Right ventricle myocardium superior (tissue), 1 donor: ENCODE data around the gene TUBB4B. TPM values are rescaled to one million over a fixed set of nuclear protein-coding genes. Genes with fewer than 3 reads are reported as not detected.
A peak's percentile ranks its signal among the peaks of the same experiment; 100 is the strongest.
"Not testable (repeated sequence)": the region's sequence is repeated elsewhere in the genome, so short reads cannot be mapped to it uniquely, and the experiment has no call there.

Source experiments
- ATAC-seq: fragments of 200-7000 bp; cut with Tn5 transposase; one replicate; pipeline ENCODE4 v1.9.1; 2020; ENCODE audit warnings: mild to moderate bottlenecking; ENCODE audit not compliant: poor library complexity
- DNase-seq: peaks from one replicate; pipeline ENCODE4 v3.0.0-alpha.2; 2020
- intact Hi-C: fragments of 100-400 bp; cut with DNase I; formaldehyde crosslinking; loops from one replicate; pipeline ENCODE4 v1.11.2; 2022
- total RNA-seq: library from RNA; stranded (reverse); fragmentation: NEBNext Ultra II Directional; extraction: Animal tissue kit (Norgen Biotek cat#: 25700); gene quantifications from one replicate; pipeline ENCODE4 v1.2.1, GENCODE V29; 2021
- donor health status: DM: no; HTN: yes; CAD: no; lungs with severe emphysema.

The TUBB4B gene
- total RNA-seq, 1 donor from 2014 or later: 515 TPM

DNA sequence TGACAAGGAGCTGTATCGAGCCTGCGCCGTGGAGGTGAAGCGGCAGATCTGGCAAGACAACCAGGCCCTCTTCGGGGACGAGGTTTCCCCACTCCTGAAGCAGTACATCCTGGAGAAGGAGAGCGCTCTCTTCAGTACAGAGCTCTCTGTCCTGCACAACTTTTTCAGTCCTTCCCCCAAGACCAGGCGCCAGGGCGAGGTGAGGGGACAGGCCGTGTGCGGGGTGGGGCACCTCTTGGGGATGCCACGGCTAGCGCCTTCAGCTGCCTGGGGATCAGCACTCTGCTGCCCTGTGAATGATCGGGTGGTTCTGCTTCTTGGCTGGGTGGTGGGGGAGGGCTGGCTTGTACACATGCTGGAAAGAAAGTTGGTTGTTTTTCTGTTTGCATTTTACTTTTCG, 15.8 kb downstream of the TUBB4B start:
- ATAC-seq (no peak), DNase-seq (no peak)
- intact Hi-C loops: no loop called here

DNA sequence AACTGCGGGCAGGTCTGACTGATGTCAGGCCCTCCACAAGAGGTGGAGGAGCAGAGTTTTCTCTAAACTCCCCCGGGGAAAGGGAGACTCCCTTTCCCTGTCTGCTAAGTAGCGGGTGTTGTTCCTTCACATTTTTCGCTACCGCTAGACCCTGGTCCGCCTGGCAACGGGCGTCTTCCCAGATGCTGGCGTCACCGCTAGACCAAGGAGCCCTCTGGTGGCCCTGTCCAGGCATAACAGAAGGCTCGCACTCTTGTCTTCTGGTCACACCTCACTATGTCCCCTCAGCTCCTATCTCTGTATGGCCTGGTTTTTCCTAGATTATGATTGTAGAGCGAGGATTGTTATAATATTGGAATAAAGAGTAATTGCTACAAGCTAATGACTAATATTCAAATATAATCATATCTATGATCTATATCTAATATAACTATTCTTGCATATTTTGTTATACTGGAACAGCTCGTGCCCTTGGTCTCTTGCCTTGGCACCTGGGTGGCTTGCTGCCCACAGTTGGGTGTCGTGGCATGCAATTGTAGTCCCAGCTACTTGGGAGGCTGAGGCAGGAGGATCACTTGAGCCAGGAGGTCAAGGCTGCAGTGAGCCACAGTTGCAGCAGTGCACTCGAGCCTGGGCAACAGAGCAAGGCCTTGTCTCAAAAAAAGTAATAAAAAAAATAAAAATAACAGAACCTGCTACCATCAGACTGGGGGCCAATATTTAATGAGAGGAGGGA, 21.3 kb downstream of the TUBB4B start:
- ATAC-seq, intact Hi-C loops, DNase-seq: not testable (repeated sequence)

DNA sequence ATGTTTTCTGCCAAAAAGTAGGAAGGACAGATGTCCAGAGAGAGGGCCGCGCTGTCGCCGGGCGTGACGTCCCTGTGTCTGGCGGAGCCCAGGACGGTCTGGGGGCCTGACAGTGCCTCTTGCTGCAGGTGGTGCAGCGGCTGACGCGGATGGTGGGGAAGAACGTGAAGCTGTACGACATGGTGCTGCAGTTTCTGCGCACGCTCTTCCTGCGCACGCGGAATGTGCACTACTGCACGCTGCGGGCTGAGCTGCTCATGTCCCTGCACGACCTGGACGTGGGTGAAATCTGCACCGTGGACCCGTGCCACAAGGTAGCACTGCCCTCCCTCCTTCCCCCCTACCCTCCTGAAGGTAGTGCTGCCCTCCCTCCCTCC, 21.8 kb downstream of the TUBB4B start:
- ATAC-seq: no peak
- DNase-seq: no peak

DNA sequence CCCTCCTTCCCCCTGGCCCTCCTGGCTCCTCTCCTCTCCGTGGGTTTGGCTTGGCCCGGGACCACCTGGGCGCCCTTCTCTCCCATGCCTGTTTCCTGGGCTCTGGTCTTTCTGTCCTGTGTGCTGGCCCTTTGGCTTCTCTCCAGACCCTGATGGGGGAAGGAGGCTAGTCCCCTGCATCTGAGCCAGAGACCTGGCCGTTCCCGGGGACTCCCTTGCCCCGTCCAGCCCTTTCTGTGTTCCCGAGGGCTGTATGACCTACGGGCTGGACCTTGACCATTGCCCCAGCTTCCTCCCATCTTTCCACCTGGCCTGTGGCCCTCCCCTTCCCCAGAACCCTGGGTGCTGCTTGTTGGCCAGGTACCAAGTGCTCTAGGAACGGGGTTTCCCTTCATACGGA, 22.4 kb downstream of the TUBB4B start:
- DNase-seq (no peak), ATAC-seq (no peak)
- intact Hi-C loops: no loop called here

More for the DNA sequence above, 21.8 kb downstream of the TUBB4B start:
- intact Hi-C loops: no loop called here

DNA sequence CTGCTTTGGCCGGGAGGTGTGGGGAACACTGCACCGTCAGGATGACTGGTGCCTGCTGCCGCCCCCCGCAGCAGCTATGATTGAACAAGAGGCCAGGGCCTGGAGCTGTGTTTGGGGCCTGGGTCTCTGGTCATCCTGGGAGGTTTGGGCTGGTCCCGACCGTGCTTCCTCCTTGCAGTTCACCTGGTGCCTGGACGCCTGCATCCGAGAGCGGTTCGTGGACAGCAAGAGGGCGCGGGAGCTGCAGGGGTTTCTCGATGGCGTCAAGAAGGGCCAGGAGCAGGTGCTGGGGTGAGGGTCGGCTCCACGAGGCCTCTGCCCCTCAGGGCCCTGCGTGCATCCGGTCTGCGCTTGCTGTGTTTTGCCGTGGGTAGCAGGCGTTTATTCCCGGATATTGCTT, 23.0 kb downstream of the TUBB4B start:
- no peak for ATAC-seq
- intact Hi-C loops: no loop called here
- no peak for DNase-seq

DNA sequence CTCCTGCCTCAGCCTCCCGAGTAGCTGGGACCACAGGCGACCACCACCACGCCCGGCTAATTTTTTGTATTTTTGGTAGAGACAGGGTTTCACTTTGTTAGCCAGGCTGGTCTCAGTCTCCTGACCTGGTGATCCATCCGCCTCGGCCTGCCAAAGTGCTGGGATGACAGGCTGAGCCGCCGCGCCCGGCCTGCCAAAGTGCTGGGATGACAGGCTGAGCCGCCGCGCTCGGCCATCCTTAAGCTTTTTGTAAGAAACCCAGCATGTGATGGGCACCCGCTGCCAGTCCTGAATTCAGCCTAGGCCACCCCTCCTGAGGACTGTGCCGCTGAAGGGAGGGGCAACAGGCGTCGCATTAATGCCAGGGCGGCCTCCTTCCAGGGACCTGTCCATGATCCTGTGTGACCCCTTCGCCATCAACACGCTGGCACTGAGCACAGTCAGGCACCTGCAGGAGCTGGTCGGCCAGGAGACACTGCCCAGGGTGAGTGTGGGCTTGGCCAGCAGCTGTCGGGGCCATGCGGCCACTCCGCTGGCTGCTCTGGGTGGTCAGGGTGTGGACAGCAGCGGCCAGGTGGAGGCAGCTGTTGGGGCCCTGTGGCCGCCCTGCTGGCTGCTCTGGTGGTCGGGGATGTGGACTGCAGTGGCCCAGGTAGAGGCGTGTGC, 24.5 kb downstream of the TUBB4B start:
- no peak for DNase-seq
- intact Hi-C loops: no loop called here
- ATAC-seq: no peak

DNA sequence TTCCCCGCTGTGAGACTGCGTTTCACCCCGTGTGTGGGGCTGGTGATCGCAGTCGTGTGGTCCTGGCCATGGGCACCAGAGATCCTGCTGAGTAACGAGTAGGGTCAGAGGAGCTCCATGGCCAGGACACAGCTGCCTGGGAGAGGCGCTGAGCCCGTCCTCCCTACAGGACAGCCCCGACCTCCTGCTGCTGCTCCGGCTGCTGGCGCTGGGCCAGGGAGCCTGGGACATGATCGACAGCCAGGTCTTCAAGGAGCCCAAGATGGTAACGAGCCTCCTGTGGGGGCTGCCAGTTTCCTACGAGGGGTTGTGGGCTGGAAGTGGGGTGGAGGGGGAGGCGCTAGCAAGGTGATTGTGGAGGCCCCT, 25.1 kb downstream of the TUBB4B start:
- DNase-seq (no peak), ATAC-seq (no peak)
- intact Hi-C loops: no loop called here

DNA sequence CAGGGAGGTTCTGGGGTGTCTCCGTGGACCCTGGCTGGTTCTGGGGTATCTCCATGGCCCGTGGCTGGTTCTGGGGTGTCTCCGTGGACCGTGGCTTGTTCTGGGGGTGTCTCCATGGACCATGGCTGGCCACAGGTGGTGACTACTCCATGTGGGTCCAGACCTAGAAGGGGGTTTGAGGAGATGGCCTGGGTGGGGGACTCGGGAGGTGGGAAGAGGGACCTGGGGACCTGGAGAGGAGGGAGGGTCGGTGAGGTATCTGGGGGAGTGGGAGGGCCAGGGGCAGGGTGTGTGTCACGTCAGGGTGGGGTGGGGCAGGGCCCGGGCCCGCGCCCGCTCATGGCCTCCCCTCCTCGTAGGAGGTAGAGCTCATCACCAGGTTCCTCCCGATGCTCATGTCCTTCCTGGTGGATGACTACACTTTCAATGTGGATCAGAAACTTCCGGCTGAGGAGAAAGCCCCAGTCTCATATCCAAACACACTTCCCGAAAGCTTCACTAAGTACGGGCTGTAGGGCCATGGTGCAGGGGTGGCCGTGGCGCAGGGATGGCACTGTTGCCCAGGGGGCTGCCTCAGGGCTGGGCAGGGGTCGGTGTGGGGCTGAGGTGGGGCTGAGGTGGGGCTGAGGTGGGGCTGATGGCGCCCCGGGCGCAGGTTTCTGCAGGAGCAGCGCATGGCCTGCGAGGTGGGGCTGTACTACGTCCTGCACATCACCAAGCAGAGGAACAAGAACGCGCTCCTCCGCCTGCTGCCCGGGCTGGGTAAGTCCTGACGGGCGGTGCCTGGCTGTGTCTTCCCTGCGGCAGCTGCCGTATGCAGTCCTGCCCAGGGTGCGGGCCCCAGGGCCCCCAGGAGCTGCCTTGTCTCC, 25.7 kb downstream of the TUBB4B start:
- DNase-seq (no peak), ATAC-seq (no peak)
- intact Hi-C loops: no loop called here

DNA sequence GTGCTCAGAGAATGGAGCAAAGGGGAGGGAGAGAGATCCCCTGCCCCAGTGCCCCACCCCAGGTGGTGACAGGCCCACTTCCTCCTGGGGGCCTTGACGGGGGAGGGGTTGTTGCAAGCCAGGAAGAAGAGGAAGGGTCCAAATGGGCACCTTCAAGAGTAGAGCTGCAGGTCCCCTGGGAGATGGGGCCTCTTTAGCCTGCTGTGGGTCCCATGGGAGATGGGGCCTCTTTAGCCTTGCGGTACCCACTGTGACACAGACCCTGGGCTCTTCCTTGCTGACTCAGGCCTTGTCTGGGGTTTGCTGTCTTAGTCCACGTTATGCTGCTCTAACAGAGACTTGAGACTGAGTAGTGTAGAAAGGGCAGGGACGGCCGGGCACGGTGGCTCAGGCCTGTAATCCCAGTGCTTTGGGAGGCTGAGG, 26.9 kb downstream of the TUBB4B start:
- no peak for ATAC-seq
- no peak for DNase-seq
- intact Hi-C loops: no loop called here

DNA sequence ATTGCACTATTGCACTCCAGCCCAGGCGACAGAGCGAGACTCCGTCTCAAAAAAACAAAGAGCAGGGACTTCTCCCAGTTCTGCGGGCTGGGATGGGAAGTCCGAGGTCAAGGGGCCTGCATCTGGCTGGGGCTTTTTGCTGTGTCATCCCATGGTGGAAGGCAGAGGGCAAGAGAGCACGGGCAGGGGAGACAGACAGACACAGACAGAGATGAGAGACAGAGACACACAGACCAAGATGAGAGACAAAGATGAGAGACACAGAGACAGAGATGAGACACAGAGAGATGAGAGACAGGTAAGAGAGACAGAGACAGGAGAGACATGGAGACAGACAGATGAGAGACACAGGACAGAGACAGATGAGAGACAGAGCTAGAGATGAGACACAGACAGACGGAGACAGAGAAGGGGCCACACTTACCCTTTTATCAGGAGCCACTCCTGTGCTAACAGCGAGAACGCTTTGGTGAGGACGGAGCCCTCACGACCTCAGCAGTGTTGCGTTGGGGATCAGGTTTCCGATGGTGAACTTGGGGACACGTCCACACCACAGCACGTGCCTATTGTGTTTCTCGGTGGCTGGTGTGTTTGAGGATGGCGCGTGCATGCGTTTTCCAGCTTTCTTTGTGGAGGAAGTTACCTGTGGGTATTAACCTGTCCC, 27.6 kb downstream of the TUBB4B start:
- DNase-seq: no peak
- peak; percentile 8 for ATAC-seq
- intact Hi-C loops: no loop called here

DNA sequence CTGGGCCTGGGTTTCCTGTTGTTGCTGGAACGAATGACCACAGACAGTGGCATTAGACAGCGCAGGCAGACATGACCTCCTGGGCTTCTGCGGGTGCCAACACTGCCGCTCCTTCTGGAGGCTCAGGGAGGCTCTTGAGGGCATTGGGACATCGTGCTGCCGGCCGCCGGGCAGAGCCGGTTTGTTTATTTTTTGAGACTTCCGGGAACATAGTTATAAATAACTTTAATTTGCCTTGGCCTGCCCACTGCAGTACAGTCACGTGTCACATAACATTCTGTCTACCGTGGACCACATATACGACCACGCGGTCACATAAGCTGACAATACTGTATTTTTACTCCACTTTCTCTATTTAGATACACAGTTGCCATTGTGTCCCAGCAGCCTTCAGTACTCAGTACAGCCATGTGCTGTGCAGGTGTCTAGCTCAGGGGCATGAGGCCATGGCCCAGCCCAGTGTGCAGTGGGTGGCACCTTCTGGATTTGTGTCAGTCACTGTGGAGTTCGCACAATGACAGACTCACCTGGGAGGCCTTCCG, 28.2 kb downstream of the TUBB4B start:
- DNase-seq: no peak
- intact Hi-C loops: no loop called here

DNA sequence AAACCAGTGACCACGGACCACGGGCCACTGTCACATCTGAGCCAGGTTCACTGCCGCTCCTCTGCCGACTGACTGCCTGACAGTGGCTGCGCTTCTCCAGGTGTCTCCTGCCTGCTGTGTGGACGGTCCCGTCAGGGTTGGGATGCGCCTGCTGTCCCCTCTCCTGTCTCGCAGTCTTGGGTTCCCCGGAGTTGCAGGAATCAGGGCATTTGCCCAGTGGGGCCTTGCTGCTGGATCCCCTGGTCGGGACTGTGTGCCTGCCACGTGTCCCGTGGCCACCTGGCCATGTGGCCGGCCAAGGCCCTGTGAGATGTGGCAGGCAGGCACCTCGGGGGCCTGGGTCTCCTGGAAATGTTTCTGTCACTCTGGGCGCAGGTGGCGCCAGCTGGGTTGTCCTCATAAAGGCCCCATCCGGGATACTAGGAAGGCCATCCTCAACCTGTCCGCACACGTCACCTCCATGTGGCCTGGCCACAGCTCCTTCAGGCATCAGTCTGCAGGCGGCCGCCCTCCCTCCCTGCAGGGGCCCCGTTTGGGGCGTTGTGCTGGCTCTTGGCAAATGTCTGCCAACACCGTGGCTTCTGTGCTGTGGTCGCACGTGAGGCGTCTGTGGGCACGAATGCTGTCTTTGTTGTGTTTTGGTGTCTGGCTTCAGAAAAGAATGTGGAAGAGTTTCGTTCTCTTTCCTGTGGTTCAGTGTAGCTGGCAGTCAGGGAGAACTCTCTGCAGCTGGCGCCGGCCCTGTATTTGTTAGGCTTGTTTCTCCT, 30.0 kb downstream of the TUBB4B start:
- intact Hi-C loops: no loop called here
- DNase-seq (no peak), ATAC-seq (peak; percentile 8)

More for the DNA sequence above, 28.2 kb downstream of the TUBB4B start:
- peak; percentile 75 for ATAC-seq

DNA sequence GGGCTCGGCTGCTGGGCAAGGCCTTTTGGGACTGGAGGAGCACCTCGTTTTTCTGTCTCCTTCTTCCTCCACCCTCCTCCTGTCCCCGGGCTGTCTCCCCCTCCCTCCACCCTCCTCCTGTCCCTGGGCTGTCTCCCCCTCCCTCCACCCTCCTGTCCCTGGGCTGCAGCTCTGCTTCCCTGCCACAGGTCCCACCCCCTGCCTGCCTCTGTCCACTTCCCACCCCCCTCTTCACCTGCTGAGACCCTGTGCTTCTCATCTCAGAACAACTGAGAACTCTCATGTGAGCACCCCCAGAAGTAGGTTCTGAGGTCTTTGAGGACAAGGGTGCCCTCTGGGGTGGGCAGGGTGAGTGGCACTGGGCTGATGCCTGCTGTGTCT, 30.6 kb downstream of the TUBB4B start:
- ATAC-seq: no peak
- DNase-seq: no peak
- intact Hi-C loops: no loop called here

DNA sequence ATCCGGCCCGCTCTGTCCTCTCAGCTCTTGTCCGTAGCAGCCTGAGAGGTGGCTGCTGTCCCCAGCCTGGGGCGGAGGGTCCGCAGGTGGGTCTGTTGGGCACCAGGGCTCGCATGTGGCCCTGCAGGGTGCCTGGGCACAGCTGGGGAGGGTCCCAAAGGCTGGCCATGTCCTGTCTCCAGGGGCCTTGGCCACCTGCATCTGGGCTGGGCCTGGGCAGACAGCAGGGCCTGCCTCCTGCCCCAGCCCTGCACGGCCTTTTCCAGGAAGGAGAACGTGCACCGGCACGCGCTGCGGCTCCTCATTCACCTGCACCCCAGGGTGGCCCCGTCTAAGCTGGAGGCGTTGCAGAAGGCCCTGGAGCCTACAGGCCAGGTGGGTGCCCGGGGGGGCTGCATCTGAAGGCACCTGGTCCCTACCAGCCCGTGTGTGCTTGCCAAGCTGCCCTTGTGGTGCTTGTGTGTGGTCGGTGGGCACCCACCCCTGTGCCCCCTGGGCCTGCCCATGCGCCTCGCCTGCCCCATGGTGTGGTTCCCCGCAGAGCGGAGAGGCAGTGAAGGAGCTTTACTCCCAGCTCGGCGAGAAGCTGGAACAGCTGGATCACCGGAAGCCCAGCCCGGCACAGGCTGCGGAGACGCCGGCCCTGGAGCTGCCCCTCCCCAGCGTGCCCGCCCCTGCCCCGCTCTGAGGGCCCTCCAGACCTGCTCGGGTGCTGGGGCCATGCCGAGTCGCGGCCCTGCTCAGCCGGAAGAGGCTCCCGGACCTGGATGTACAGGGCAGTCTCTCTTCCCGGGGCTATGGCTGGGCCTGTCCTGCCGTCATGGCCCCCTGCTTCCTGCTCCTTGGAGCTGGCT, 31.4 kb downstream of the TUBB4B start:
- ATAC-seq: no peak
- intact Hi-C loops: no loop called here
- DNase-seq: no peak

DNA sequence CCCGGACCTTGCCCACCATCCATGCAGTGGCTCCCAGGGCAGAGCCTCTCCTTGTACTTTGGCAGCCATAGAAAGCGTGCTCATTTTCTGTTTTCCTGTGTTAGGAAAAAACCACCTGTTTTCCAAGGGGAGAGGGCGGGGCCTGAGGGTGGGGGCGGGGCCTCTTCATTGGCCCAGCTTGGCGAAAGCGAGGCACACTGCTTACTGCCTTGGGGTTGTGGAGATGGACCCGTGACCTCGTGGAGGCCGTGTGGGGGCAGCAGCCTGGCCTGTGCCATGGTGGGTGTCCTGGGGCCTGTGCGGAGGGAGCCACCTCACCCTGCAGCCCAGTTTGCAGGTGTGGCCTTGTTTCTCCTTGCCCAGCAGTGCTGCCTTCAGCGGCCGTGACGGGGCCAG, 32.0 kb downstream of the TUBB4B start:
- intact Hi-C loops: no loop called here

DNA sequence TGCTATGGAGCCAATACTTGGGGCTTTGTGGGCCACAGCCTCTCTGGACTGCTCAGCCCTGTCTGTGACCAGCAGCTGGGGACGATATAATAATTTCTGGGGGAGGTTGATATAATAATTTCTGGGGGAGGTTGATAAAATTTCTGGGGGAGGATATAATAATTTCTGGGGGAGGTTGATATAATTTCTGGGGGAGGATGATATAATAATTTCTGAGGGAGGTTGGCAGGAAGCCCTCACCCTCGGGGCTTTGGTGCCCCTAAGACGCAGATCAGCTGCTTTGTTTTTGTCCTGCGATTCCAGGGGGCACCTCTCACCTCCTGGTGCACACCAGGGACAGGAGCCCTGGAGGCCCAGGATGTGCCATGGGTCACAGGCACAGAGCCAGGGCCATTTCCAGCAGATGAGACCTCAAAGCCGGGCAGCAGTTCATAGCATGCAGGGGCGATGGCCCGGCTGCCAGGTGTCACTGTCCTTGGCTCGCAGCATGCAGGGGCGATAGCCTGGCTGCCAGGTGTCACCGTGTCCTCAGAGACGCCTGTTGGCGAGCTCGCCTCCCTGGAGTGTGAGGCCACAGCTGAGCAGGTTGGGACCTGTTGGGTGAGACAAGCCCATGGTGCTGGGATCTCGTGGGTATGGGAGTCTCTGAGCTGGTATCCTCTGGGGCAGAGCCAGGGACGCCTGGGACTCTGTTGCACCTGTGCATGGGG, 32.7 kb downstream of the TUBB4B start:
- ATAC-seq: no peak
- DNase-seq: no peak

More for the DNA sequence above, 32.0 kb downstream of the TUBB4B start:
- no peak for DNase-seq
- no peak for ATAC-seq

DNA sequence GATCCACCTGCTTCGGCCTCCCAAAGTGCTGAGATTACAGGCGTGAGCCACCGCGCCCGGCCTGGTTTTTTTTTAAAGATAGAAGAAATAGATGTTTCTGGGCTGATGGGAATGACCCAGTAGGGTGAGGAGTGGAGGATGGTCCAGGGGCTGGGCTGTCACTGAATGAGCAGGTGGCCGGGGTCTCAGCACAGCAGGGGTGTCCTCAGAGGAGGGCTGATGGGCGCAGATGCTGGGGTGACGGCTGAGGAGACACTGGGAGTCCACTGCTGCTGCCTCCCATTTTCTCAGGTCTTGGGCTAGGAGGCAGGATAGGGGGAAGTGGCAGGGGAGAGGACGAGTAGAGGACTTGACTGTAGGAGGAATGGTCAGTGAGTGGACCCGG, 34.1 kb downstream of the TUBB4B start:
- ATAC-seq (no peak), DNase-seq (no peak)
- intact Hi-C loops: no loop called here

More for the DNA sequence above, 32.7 kb downstream of the TUBB4B start:
- intact Hi-C loops: no loop called here
